Caco-2 (cell line): ENCODE data around the gene PAFAH2. TPM values are rescaled to one million over a fixed set of nuclear protein-coding genes. Genes with fewer than 3 reads are reported as not detected.
"Not testable (repeated sequence)": the region's sequence is repeated elsewhere in the genome, so short reads cannot be mapped to it uniquely, and the experiment has no call there.

Experiments
- BruUV-seq: library from RNA; stranded (reverse); fragments of 400-500 nt; replicated peaks from 2 replicates; lab custom pipeline; 2021; lab: Mats Ljungman, UMichigan
- CTCF ChIA-PET: fragments of 300-600 bp; sonication (Branson Sonifier 250); formaldehyde crosslinking; loops from one replicate; lab custom pipeline; 2022; ENCODE audit warnings: antibody characterized with exemption; lab: Charles Lee
- POLR2A ChIA-PET: fragments of 300-600 bp; sonication (Branson Sonifier 250); formaldehyde crosslinking; loops from one replicate; lab custom pipeline; 2022; ENCODE audit warnings: antibody characterized with exemption; lab: Charles Lee
- DNase-seq, 2 experiments: peaks; one replicate each; pipeline versions ENCODE4 v3.0.0 to v3.0.0-alpha.2; 2020 to 2022
- H3K27me3 ChIP-seq: replicated peaks from 2 replicates; pipeline ENCODE4 v1.6.0; 2011; ENCODE audit warnings: low read length; ENCODE audit not compliant: control insufficient read depth, insufficient read depth
- H3K36me3 ChIP-seq: 2 replicates; pipeline ENCODE4 v1.5.1; 2011; ENCODE audit warnings: low read length; ENCODE audit not compliant: control insufficient read depth, insufficient read depth
- H3K4me1 ChIP-seq: fragments of 250-450 bp; sonication (Bioruptor Pico); 2 replicates; pipeline ENCODE4 v1.5.1; 2020; ENCODE audit warnings: mild to moderate bottlenecking
- H3K4me3 ChIP-seq: 2 replicates; pipeline ENCODE4 v1.5.1; 2011; ENCODE audit warnings: low read depth, mild to moderate bottlenecking, control low read depth, low read length
- H3K9me3 ChIP-seq: fragments of 250-450 bp; sonication (Bioruptor Pico); 2 replicates; pipeline ENCODE4 v1.5.1; 2020; ENCODE audit warnings: mild to moderate bottlenecking, moderate library complexity
- H3K27ac Mint-ChIP-seq: one replicate; pipeline ENCODE4 v1.8.0; 2022; ENCODE audit warnings: mixed read lengths; ENCODE audit not compliant: unreplicated experiment
- H3K27me3 Mint-ChIP-seq: one replicate; pipeline ENCODE4 v1.8.0; 2022; ENCODE audit warnings: mixed read lengths; ENCODE audit not compliant: insufficient read depth, unreplicated experiment
- H3K36me3 Mint-ChIP-seq: one replicate; pipeline ENCODE4 v1.8.0; 2022; ENCODE audit warnings: mild to moderate bottlenecking, mixed read lengths; ENCODE audit not compliant: insufficient read depth, unreplicated experiment
- H3K4me1 Mint-ChIP-seq: one replicate; pipeline ENCODE4 v1.8.0; 2022; ENCODE audit warnings: low read depth, mixed read lengths; ENCODE audit not compliant: unreplicated experiment
- H3K4me3 Mint-ChIP-seq: one replicate; pipeline ENCODE4 v1.8.0; 2022; ENCODE audit warnings: mild to moderate bottlenecking, moderate library complexity, mixed read lengths; ENCODE audit not compliant: unreplicated experiment
- H3K9me3 Mint-ChIP-seq: one replicate; pipeline ENCODE4 v1.8.0; 2022; ENCODE audit warnings: mixed read lengths; ENCODE audit not compliant: unreplicated experiment
- CTCF ChIP-seq, 2 experiments: fragments of 200-600 bp in 1 of 2; IDR thresholded peaks; 1 replicate in 1 of 2; 2 replicates in 1 of 2; pipeline versions ENCODE4 v1.5.1 to v1.8.0; 2011 to 2022; ENCODE audit warnings: antibody characterized with exemption in 1 of 2, control low read depth in 1 of 2, inconsistent platforms in 1 of 2, low read depth in 1 of 2, low read length in 1 of 2, mild to moderate bottlenecking in 1 of 2, moderate library complexity in 1 of 2; ENCODE audit not compliant: insufficient read depth in 1 of 2, severe bottlenecking in 1 of 2, unreplicated experiment in 1 of 2
- intact Hi-C: fragments of 100-400 bp; cut with micrococcal nuclease; formaldehyde crosslinking; loops from one replicate; pipeline ENCODE4 v1.10.0; 2022; ENCODE audit not compliant: unreplicated experiment
- total RNA-seq: library from RNA; stranded (reverse); gene quantifications from 2 replicates; pipeline ENCODE4 v1.2.3, GENCODE V29; 2022

The PAFAH2 gene
- total RNA-seq, 1 experiment from 2014 or later = 8.0 TPM

- CTCF ChIA-PET = no interaction called here
- no peak overlapping the region for H3K4me3 Mint-ChIP-seq
- no TSS peak for BruUV-seq
- H3K9me3 Mint-ChIP-seq = no peaks in the 10 kb centered on the region
- no peak for DNase-seq
- POLR2A ChIA-PET = no interaction called here
- Histone ChIP-seq H3K36me3 (no peaks in the 10 kb centered on the region), H3K4me3 (no peak overlapping the region), H3K9me3 (no peaks in the 10 kb centered on the region), H3K27me3 (no peaks in the 10 kb centered on the region), H3K4me1 (peaks cover 9% of the 10 kb centered on the region; the same call in 1 of the 2 replicates)
- H3K4me1 Mint-ChIP-seq = peaks cover 6% of the 10 kb centered on the region
- intact Hi-C loops = loop anchor here (10.0 kb wide), 1 partner anchor 45 kb away; no protein-coding TSS in a partner anchor
- H3K27me3 Mint-ChIP-seq = no peaks in the 10 kb centered on the region
- peaks cover 9% of the 10 kb centered on the region for H3K36me3 Mint-ChIP-seq
- no peak overlapping the region for H3K27ac Mint-ChIP-seq
- no peak for TF ChIP-seq CTCF (IDR thresholded peaks at IDR 0.05; ENCODE audit: insufficient read depth in 1 of 2, low read depth in 1 of 2, low read length in 1 of 2, severe bottlenecking in 1 of 2, unreplicated experiment in 1 of 2)
Observed at GRCh38 chr1:25989440-25990234, 8.2 kb downstream of the PAFAH2 start.

GRCh38 chr1:25987951-25988350, 9.9 kb downstream of the PAFAH2 start:
- H3K36me3 ChIP-seq = no peaks in the 10 kb centered on the region
- Mint-ChIP-seq H3K36me3 (peaks cover 11% of the 10 kb centered on the region), H3K9me3 (no peaks in the 10 kb centered on the region), H3K27ac (no peak overlapping the region), H3K4me1 (no peaks in the 10 kb centered on the region), H3K4me3 (no peak overlapping the region), H3K27me3 (no peaks in the 10 kb centered on the region)
- no peak for DNase-seq
- no peak for TF ChIP-seq CTCF (IDR thresholded peaks at IDR 0.05; ENCODE audit: insufficient read depth in 1 of 2, low read depth in 1 of 2, low read length in 1 of 2, severe bottlenecking in 1 of 2, unreplicated experiment in 1 of 2)
- no peaks in the 10 kb centered on the region for H3K9me3 ChIP-seq
- ChIA-PET POLR2A (interaction anchor here (0.9 kb wide), 1 partner anchor 15 kb away, joined by 4 read pairs; no protein-coding TSS in a partner anchor), CTCF (interaction anchor here (0.5 to 0.9 kb wide), 2 partner anchors 10 to 423 kb away, joined by 3 read pairs; partner anchors contain the start of gene PAFAH2)
- H3K27me3 ChIP-seq = no peaks in the 10 kb centered on the region
- BruUV-seq = no TSS peak
- no peak overlapping the region for H3K4me3 ChIP-seq
- H3K4me1 ChIP-seq = peaks cover 9% of the 10 kb centered on the region; the same call in 1 of the 2 replicates
- intact Hi-C loops = no loop called here

- intact Hi-C loops, BruUV-seq, POLR2A ChIA-PET, H3K9me3 ChIP-seq, H3K4me3 Mint-ChIP-seq, H3K27me3 ChIP-seq, H3K9me3 Mint-ChIP-seq, H3K27ac Mint-ChIP-seq, H3K36me3 ChIP-seq, H3K4me1 ChIP-seq, H3K4me3 ChIP-seq, DNase-seq, H3K27me3 Mint-ChIP-seq, H3K4me1 Mint-ChIP-seq: not testable (repeated sequence)
- CTCF ChIA-PET = interaction anchor here (0.6 kb wide), 1 partner anchor 428 kb away, joined by 3 read pairs; no protein-coding TSS in a partner anchor
- peaks cover 22% of the 10 kb centered on the region for H3K36me3 Mint-ChIP-seq
Observed at GRCh38 chr1:25986773-25987172, 11.1 kb downstream of the PAFAH2 start.
